Measurements from ENCODE around the gene TSSC4.

GRCh38 chr11:2421996-2422395, 21.4 kb downstream of the TSSC4 start:
- TF ChIP-seq, protein P1, sequence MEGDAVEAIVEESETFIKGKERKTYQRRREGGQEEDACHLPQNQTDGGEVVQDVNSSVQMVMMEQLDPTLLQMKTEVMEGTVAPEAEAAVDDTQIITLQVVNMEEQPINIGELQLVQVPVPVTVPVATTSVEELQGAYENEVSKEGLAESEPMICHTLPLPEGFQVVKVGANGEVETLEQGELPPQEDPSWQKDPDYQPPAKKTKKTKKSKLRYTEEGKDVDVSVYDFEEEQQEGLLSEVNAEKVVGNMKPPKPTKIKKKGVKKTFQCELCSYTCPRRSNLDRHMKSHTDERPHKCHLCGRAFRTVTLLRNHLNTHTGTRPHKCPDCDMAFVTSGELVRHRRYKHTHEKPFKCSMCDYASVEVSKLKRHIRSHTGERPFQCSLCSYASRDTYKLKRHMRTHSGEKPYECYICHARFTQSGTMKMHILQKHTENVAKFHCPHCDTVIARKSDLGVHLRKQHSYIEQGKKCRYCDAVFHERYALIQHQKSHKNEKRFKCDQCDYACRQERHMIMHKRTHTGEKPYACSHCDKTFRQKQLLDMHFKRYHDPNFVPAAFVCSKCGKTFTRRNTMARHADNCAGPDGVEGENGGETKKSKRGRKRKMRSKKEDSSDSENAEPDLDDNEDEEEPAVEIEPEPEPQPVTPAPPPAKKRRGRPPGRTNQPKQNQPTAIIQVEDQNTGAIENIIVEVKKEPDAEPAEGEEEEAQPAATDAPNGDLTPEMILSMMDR (tag by site-specific recombination; IDR thresholded peaks at IDR 0.05), result no peak
- TF ChIP-seq ZNF121 (tag by site-specific recombination; IDR thresholded peaks at IDR 0.05) (no peak), GLI4 (tag by site-specific recombination; IDR thresholded peaks at IDR 0.05) (no peak), ZNF37A (tag by site-specific recombination; IDR thresholded peaks at IDR 0.05) (no peak), ZFP41 (tag by site-specific recombination; IDR thresholded peaks at IDR 0.05; ENCODE audit: borderline replicate concordance) (no peak), ZBTB48 (tag by site-specific recombination; IDR thresholded peaks at IDR 0.05) (no peak), BCL6B (tag by site-specific recombination; IDR thresholded peaks at IDR 0.05) (no peak), ZNF830 (tag by site-specific recombination; IDR thresholded peaks at IDR 0.05; ENCODE audit: low read depth) (no peak), SP2 (tag by site-specific recombination; IDR thresholded peaks at IDR 0.05) (no peak), ZNF292 (tag by site-specific recombination; IDR thresholded peaks at IDR 0.05; ENCODE audit: borderline replicate concordance, low read depth) (no peak)
